ENCODE data around the gene CYBC1.

Gene CYBC1

GRCh38 chr17:82477934-82478333 is 27.4 kb upstream of the CYBC1 start:
- no peak for TF ChIP-seq REST (IDR thresholded peaks at IDR 0.05; ENCODE audit: insufficient read depth in 1 of 2, low read depth in 2 of 2, low read length in 2 of 2)
- TF ChIP-seq POLR2AphosphoS5 (IDR thresholded peaks at IDR 0.05; ENCODE audit: low read depth, low read length), result no peak
- TF ChIP-seq TAF1 (IDR thresholded peaks at IDR 0.05; ENCODE audit: borderline replicate concordance, insufficient read depth, low read length), result no peak
- no peak for TF ChIP-seq FOXP2 (optimal IDR thresholded peaks at IDR 0.05; ENCODE audit: borderline replicate concordance, extremely low read depth, extremely low read length, insufficient read depth)
- no peak for TF ChIP-seq SIN3A (IDR thresholded peaks at IDR 0.05; ENCODE audit: borderline replicate concordance, insufficient read depth, low read length)

GRCh38 chr17:82475458-82475857 is 24.9 kb upstream of the CYBC1 start:
- no peak for TF ChIP-seq FOXP2 (optimal IDR thresholded peaks at IDR 0.05; ENCODE audit: borderline replicate concordance, extremely low read depth, extremely low read length, insufficient read depth)
- TF ChIP-seq TAF1 (IDR thresholded peaks at IDR 0.05; ENCODE audit: borderline replicate concordance, insufficient read depth, low read length), result no peak
- no peak for TF ChIP-seq SIN3A (IDR thresholded peaks at IDR 0.05; ENCODE audit: borderline replicate concordance, insufficient read depth, low read length)
- TF ChIP-seq REST (IDR thresholded peaks at IDR 0.05; ENCODE audit: insufficient read depth in 1 of 2, low read depth in 2 of 2, low read length in 2 of 2), result no peak
- no peak for TF ChIP-seq POLR2AphosphoS5 (IDR thresholded peaks at IDR 0.05; ENCODE audit: low read depth, low read length)

GRCh38 chr17:82474223-82475010 is 23.9 kb upstream of the CYBC1 start:
- TF ChIP-seq FOXP2 (optimal IDR thresholded peaks at IDR 0.05; ENCODE audit: borderline replicate concordance, extremely low read depth, extremely low read length, insufficient read depth), result no peak

GRCh38 chr17:82470065-82470464 is 19.5 kb upstream of the CYBC1 start:
- TF ChIP-seq FOXP2 (optimal IDR thresholded peaks at IDR 0.05; ENCODE audit: borderline replicate concordance, extremely low read depth, extremely low read length, insufficient read depth) (no peak), SIN3A (IDR thresholded peaks at IDR 0.05; ENCODE audit: borderline replicate concordance, insufficient read depth, low read length) (no peak), TAF1 (IDR thresholded peaks at IDR 0.05; ENCODE audit: borderline replicate concordance, insufficient read depth, low read length) (no peak), REST (IDR thresholded peaks at IDR 0.05; ENCODE audit: insufficient read depth in 1 of 2, low read depth in 2 of 2, low read length in 2 of 2) (no peak), POLR2AphosphoS5 (IDR thresholded peaks at IDR 0.05; ENCODE audit: low read depth, low read length) (no peak)

- no peak for TF ChIP-seq POLR2AphosphoS5 (IDR thresholded peaks at IDR 0.05; ENCODE audit: low read depth, low read length)
- TF ChIP-seq TAF1 (IDR thresholded peaks at IDR 0.05; ENCODE audit: borderline replicate concordance, insufficient read depth, low read length), result no peak
Observed at GRCh38 chr17:82468692-82469091, 18.1 kb upstream of the CYBC1 start.

- no peak for TF ChIP-seq TAF1 (IDR thresholded peaks at IDR 0.05; ENCODE audit: borderline replicate concordance, insufficient read depth, low read length)
- TF ChIP-seq POLR2AphosphoS5 (IDR thresholded peaks at IDR 0.05; ENCODE audit: low read depth, low read length), result no peak
Observed at GRCh38 chr17:82465023-82465603, 14.6 kb upstream of the CYBC1 start.

Data from PFSK-1 (cell line).